Stomach (tissue), 4 donors: ENCODE measurements around the gene NME7.

Source experiments
- EP300 ChIP-seq: sonication (generic); formaldehyde crosslinking; IDR thresholded peaks from one replicate; pipeline ENCODE4 v1.6.1; 2017; ENCODE audit warnings: antibody characterized with exemption
- POLR2AphosphoS5 ChIP-seq, 3 donors: sonication (generic); formaldehyde crosslinking; IDR thresholded peaks; one replicate each; pipeline ENCODE4 v1.6.1; 2016; ENCODE audit warnings: antibody characterized with exemption in 3 of 3
- TF ChIP-seq, protein P1 (sequence below), 7 experiments: fragments of 450-650 bp in 4 of 7; fragments of 200-600 bp in 3 of 7; sonication (generic) in 3 of 7; IDR thresholded peaks; one replicate each; pipeline ENCODE4 v1.5.1; 2016 to 2019; ENCODE audit warnings: antibody characterized with exemption in 7 of 7, control low read depth in 2 of 7, mild to moderate bottlenecking in 1 of 7

- TF ChIP-seq, protein P1, sequence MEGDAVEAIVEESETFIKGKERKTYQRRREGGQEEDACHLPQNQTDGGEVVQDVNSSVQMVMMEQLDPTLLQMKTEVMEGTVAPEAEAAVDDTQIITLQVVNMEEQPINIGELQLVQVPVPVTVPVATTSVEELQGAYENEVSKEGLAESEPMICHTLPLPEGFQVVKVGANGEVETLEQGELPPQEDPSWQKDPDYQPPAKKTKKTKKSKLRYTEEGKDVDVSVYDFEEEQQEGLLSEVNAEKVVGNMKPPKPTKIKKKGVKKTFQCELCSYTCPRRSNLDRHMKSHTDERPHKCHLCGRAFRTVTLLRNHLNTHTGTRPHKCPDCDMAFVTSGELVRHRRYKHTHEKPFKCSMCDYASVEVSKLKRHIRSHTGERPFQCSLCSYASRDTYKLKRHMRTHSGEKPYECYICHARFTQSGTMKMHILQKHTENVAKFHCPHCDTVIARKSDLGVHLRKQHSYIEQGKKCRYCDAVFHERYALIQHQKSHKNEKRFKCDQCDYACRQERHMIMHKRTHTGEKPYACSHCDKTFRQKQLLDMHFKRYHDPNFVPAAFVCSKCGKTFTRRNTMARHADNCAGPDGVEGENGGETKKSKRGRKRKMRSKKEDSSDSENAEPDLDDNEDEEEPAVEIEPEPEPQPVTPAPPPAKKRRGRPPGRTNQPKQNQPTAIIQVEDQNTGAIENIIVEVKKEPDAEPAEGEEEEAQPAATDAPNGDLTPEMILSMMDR (IDR thresholded peaks at IDR 0.05) = no peak
- TF ChIP-seq POLR2AphosphoS5 (IDR thresholded peaks at IDR 0.05) (no peak), EP300 (no peak)
Measured at GRCh38 chr1:169390303-169390702, 22.7 kb upstream of the NME7 start.
